GM18505 (cell line): ENCODE data around the gene PNLIPRP1.

Experiments
- ATAC-seq: cut with Tn5 transposase; IDR thresholded peaks from one replicate; pipeline ENCODE4 v1.9.1; 2021; ENCODE audit not compliant: unreplicated experiment
- POLR2A ChIP-seq: IDR thresholded peaks from 4 replicates; pipeline ENCODE4 v1.6.1; 2011; ENCODE audit warnings: borderline replicate concordance; ENCODE audit not compliant: insufficient read depth, insufficient read length; ENCODE audit errors: extremely low read depth

The PNLIPRP1 gene

DNA sequence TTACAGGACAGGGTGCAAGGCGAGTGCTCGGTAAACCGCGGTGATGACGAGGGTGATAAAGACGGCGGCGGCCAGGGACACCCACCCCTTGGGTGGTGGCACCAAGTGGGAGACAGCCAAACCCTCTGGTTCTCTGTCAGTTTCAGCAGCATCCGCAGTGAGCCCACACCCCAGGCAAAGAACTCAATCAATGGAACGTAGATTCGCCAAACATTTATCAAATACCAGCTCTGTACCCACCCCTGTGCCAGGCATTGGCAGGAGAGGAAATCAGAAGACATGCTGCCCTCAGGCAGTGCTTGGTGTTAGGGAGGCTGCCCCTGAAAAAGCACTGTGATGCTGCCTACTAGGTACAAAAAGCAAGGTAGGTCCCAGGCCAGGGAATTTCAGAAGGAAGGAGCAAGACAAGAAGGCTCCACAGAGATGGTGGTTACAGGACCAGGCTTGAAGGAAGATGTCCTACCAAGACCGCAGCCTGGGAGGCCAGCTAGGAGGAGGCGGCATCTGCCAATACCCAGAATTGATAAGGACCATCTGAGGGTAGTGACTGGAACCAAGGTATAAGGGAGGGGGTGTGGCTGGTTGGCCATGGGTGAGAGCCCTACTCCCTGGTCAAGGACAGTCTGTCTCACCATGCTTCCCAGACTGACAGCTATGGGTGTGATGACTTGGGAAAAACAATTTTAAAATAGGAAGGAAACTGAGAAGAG, 19.8 kb downstream of the PNLIPRP1 start:
- no peak for TF ChIP-seq POLR2A
- ATAC-seq: no peak

DNA sequence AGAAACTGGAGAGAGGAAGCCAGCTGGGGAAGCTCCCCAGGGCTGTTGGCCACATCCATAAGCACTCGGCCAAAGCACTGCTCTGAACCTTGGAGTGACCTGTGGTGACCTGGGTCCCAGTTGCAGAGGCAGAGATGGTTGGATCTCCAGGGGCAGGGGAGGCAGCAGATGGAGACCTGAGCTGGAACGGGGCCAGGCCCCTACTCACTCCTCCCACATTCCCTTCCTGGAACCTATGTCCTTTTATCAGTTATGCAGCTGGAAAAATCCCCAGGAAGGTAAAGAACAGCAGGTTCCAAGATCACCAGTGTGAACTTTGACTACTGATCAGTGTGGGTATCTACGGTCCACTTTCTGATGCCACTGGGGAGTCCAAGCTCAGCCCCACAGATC, 20.4 kb downstream of the PNLIPRP1 start:
- no peak for TF ChIP-seq POLR2A
- no peak for ATAC-seq

- ATAC-seq: no peak
- no peak for TF ChIP-seq POLR2A
Measured at GRCh38 chr10:116612107-116612769, 21.5 kb downstream of the PNLIPRP1 start.

- ATAC-seq: no peak
- TF ChIP-seq POLR2A: no peak
Measured at GRCh38 chr10:116613471-116613870, 22.7 kb downstream of the PNLIPRP1 start.

DNA sequence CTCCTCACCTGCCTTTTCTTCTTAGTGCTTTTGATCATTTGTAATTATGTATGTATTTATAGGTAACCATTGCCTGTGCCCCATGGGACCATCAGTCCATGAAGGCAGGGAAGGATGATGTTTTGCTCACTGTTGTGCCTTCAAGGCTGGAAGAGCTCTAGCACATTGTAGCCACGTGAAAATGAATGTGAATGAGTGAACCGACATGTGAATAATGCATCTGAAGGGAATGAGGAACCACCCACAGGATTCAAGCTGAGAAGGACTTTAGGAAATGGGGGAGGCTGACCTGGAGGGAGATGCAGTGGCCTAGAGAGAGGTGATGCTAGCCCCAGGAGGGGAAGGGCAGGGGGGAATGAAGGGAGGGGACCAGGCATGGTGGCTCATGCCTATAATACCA, 24.0 kb downstream of the PNLIPRP1 start:
- TF ChIP-seq POLR2A: no peak
- no peak for ATAC-seq

DNA sequence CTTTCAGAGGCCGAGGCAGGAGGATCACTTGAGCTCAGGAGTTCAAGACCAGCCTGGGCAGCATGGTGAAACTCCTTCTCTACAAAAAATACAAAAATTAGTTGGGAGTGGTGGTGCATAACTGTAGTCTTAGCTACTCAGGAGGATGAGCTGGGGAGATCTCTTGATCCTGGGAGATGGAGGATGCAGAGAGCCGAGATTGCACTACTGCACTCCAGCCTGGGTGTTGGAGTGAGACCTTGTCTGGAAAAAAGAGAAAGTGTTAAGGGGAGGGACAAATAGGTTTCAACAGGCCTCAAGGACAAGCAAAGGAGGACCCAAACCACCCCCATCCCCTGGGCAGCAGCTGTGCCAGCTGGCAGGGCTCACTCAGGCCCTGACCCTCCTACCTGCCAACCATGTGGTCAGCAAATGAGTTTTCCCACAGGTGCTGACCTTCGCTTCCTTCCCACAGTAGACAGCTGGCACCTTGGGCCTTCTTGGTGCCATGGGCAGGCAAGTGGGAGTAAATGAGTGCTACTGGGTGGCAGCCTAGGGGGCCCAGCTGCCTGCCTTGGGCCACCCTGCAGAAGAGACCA, 24.5 kb downstream of the PNLIPRP1 start:
- no peak for TF ChIP-seq POLR2A
- ATAC-seq: no peak

DNA sequence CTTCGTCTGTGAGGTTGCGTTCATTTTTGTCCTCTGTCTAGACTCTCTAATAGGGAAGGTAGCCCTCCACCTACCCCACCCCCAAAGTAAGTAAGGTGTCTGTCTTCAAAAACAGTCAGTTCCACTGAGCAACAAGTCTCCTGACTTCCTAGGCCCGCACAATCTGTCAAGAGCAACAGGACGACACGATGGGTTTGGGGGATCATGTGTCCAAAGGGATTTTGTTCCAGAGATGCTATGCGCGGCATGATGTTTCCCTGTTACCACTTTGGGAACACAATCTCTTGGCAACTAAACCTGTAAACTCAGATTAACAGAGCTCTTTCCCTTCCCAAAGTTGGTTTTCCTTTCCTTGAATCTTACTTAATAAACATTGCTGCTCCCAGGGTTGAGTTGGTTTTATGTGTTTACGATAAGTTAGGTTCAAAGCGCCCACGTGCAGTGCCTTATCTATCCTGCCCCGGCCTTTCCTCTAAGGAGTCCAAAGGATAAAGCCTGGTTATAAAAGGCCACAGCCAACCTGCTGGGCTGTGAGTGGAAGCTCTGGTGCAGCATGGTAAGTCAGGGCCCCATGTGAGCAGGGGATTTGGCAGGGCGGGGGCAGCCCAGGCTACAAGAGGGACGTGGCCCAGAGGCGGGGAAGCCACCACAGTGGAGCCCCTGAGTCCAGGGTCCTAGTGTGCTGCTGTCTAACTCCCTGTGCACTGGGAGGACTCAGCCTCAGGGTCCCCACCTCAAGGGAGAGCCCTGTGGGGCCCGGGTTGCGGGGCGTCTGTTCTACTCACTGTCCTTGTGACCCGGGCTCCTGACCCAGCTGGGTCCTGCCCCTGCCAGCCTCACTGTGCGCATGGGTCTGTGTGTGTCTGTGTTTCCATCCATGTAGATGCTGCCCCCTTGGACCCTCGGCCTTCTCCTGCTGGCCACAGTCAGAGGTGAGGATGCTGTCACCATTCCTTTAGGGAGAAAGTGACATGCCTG, 30.0 kb downstream of the PNLIPRP1 start, which contains the start of gene PNLIPRP2:
TSS of gene PNLIPRP2 (plus strand) at position 531 of the 978 bp plus-strand sequence.
- no peak for ATAC-seq
- no peak for TF ChIP-seq POLR2A

- ATAC-seq: no peak
- no peak for TF ChIP-seq POLR2A
Measured at GRCh38 chr10:116621476-116621875, 30.7 kb downstream of the PNLIPRP1 start.

- no peak for TF ChIP-seq POLR2A
- ATAC-seq: no peak
Measured at GRCh38 chr10:116621934-116622655, 31.3 kb downstream of the PNLIPRP1 start.

DNA sequence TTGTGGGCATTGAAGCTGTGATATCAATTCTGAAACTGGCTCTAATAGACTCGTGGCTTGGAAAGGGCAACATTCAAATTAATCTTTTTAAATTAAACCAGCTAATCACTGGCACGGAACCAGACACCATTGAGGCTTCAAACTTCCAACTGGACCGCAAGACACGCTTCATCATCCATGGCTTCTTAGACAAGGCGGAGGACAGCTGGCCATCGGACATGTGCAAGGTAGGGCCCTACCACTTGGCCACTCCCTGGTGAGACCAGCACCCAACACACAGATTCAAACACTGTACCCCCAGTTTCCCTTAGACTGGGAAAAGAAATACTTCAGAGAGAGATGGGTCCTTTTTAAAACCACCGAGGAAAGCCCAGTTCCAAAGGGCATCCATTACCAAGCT, 35.1 kb downstream of the PNLIPRP1 start:
- ATAC-seq: no peak
- no peak for TF ChIP-seq POLR2A

- ATAC-seq: no peak
- TF ChIP-seq POLR2A: no peak
Measured at GRCh38 chr10:116626815-116627214, 36.1 kb downstream of the PNLIPRP1 start.

GRCh38 chr10:116627386-116627933, 36.7 kb downstream of the PNLIPRP1 start:
- TF ChIP-seq POLR2A: no peak
- no peak for ATAC-seq
